Activated CD4-positive, alpha-beta T cell treated with anti-CD3 and anti-CD28 coated beads, Interleukin-2, amount 10 ng/mL, durations not matched to agents 24 days and 14 days (primary cell): ENCODE results near the gene PPP1R15A. TPM values are rescaled to one million over a fixed set of nuclear protein-coding genes. Genes with fewer than 3 reads are reported as not detected.
"Not testable (repeated sequence)": the region's sequence is repeated elsewhere in the genome, so short reads cannot be mapped to it uniquely, and the experiment has no call there.

ENCODE experiments used
- DNase-seq: peaks from one replicate; pipeline ENCODE4 v3.0.0; 2022
- H3K27ac Mint-ChIP-seq: one replicate; pipeline ENCODE4 v1.8.0; 2022; ENCODE audit warnings: mild to moderate bottlenecking, mixed read lengths
- H3K27me3 Mint-ChIP-seq: one replicate; pipeline ENCODE4 v1.8.0; 2022; ENCODE audit warnings: mixed read lengths
- H3K36me3 Mint-ChIP-seq: one replicate; pipeline ENCODE4 v1.8.0; 2022; ENCODE audit warnings: low read depth, mild to moderate bottlenecking, mixed read lengths
- H3K4me1 Mint-ChIP-seq: one replicate; pipeline ENCODE4 v1.8.0; 2021; ENCODE audit warnings: mixed read lengths
- H3K4me3 Mint-ChIP-seq: one replicate; pipeline ENCODE4 v1.8.0; 2022; ENCODE audit warnings: mild to moderate bottlenecking, moderate library complexity, mixed read lengths
- H3K9me3 Mint-ChIP-seq: one replicate; pipeline ENCODE4 v1.8.0; 2021; ENCODE audit warnings: mixed read lengths
- intact Hi-C: fragments of 100-400 bp; cut with micrococcal nuclease; formaldehyde crosslinking; loops from one replicate; pipeline ENCODE4 v1.15.1; 2023
- total RNA-seq: library from RNA; stranded (reverse); gene quantifications from 2 replicates; pipeline ENCODE4 v1.2.3, GENCODE V29; 2022

Gene PPP1R15A
- total RNA-seq, 1 donor from 2014 or later: 42.1 TPM

- H3K27ac Mint-ChIP-seq, DNase-seq, H3K4me3 Mint-ChIP-seq, intact Hi-C loops, H3K27me3 Mint-ChIP-seq, H3K9me3 Mint-ChIP-seq: not testable (repeated sequence)
- Mint-ChIP-seq H3K36me3 (peaks cover 53% of the 10 kb centered on the region), H3K4me1 (peaks cover 28% of the 10 kb centered on the region)
Observed at GRCh38 chr19:48903788-48904187, 31.6 kb downstream of the PPP1R15A start.

GRCh38 chr19:48905664-48906063, 33.4 kb downstream of the PPP1R15A start:
- DNase-seq: no peak
- Mint-ChIP-seq H3K27ac (no peak overlapping the region), H3K27me3 (no peaks in the 10 kb centered on the region), H3K36me3 (peaks cover 61% of the 10 kb centered on the region), H3K9me3 (no peaks in the 10 kb centered on the region), H3K4me1 (peaks cover 21% of the 10 kb centered on the region), H3K4me3 (no peak overlapping the region)
- intact Hi-C loops: no loop called here

GRCh38 chr19:48906324-48906723, 34.1 kb downstream of the PPP1R15A start:
- peaks cover 60% of the 10 kb centered on the region for H3K36me3 Mint-ChIP-seq
- no peak overlapping the region for H3K4me3 Mint-ChIP-seq
- H3K27ac Mint-ChIP-seq: no peak overlapping the region
- no peak for DNase-seq
- no peaks in the 10 kb centered on the region for H3K9me3 Mint-ChIP-seq
- H3K27me3 Mint-ChIP-seq: no peaks in the 10 kb centered on the region
- H3K4me1 Mint-ChIP-seq: peaks cover 17% of the 10 kb centered on the region
- intact Hi-C loops: no loop called here

- H3K4me3 Mint-ChIP-seq: no peak overlapping the region
- peaks cover 59% of the 10 kb centered on the region for H3K36me3 Mint-ChIP-seq
- H3K4me1 Mint-ChIP-seq: peaks cover 6% of the 10 kb centered on the region
- no peaks in the 10 kb centered on the region for H3K27me3 Mint-ChIP-seq
- H3K27ac Mint-ChIP-seq: no peak overlapping the region
- intact Hi-C loops: no loop called here
- DNase-seq: no peak
- H3K9me3 Mint-ChIP-seq: no peaks in the 10 kb centered on the region
Observed at GRCh38 chr19:48907671-48908070, 35.5 kb downstream of the PPP1R15A start.

GRCh38 chr19:48909424-48910077, 37.3 kb downstream of the PPP1R15A start:
- H3K4me1 Mint-ChIP-seq, intact Hi-C loops, H3K9me3 Mint-ChIP-seq, H3K4me3 Mint-ChIP-seq, H3K27ac Mint-ChIP-seq, DNase-seq, H3K27me3 Mint-ChIP-seq: not testable (repeated sequence)
- H3K36me3 Mint-ChIP-seq: peaks cover 63% of the 10 kb centered on the region

- no peak overlapping the region for H3K4me3 Mint-ChIP-seq
- no peaks in the 10 kb centered on the region for H3K4me1 Mint-ChIP-seq
- intact Hi-C loops: no loop called here
Observed at GRCh38 chr19:48910803-48911202, 38.6 kb downstream of the PPP1R15A start.

GRCh38 chr19:48913114-48913889, 41.1 kb downstream of the PPP1R15A start:
- peaks cover 49% of the 10 kb centered on the region for H3K36me3 Mint-ChIP-seq
- H3K27ac Mint-ChIP-seq: no peak overlapping the region
- no peaks in the 10 kb centered on the region for H3K9me3 Mint-ChIP-seq
- intact Hi-C loops: no loop called here
- DNase-seq: peak; percentile 74
- H3K4me1 Mint-ChIP-seq: no peaks in the 10 kb centered on the region
- no peaks in the 10 kb centered on the region for H3K27me3 Mint-ChIP-seq
- H3K4me3 Mint-ChIP-seq: no peak overlapping the region

More at GRCh38 chr19:48910803-48911202, 38.6 kb downstream of the PPP1R15A start:
- Mint-ChIP-seq H3K27ac (no peak overlapping the region), H3K9me3 (no peaks in the 10 kb centered on the region), H3K36me3 (peaks cover 55% of the 10 kb centered on the region), H3K27me3 (no peaks in the 10 kb centered on the region)
- no peak for DNase-seq

GRCh38 chr19:48914181-48914580, 42.0 kb downstream of the PPP1R15A start:
- Mint-ChIP-seq H3K4me3 (no peak overlapping the region), H3K36me3 (peaks cover 50% of the 10 kb centered on the region), H3K27me3 (no peaks in the 10 kb centered on the region), H3K4me1 (no peaks in the 10 kb centered on the region), H3K9me3 (no peaks in the 10 kb centered on the region), H3K27ac (no peak overlapping the region)
- no peak for DNase-seq
- intact Hi-C loops: no loop called here

GRCh38 chr19:48915757-48916156, 43.5 kb downstream of the PPP1R15A start:
- Mint-ChIP-seq H3K27ac (peak overlapping the region; percentile 1), H3K4me1 (no peaks in the 10 kb centered on the region), H3K9me3 (no peaks in the 10 kb centered on the region), H3K27me3 (no peaks in the 10 kb centered on the region), H3K36me3 (peaks cover 44% of the 10 kb centered on the region), H3K4me3 (no peak overlapping the region)
- DNase-seq: no peak
- intact Hi-C loops: no loop called here

- Mint-ChIP-seq H3K4me3 (no peak overlapping the region), H3K4me1 (no peaks in the 10 kb centered on the region), H3K27ac (no peak overlapping the region), H3K9me3 (no peaks in the 10 kb centered on the region), H3K36me3 (peaks cover 38% of the 10 kb centered on the region), H3K27me3 (no peaks in the 10 kb centered on the region)
- intact Hi-C loops: no loop called here
- DNase-seq: no peak
Observed at GRCh38 chr19:48918071-48918470, 45.9 kb downstream of the PPP1R15A start.

GRCh38 chr19:48918801-48919247, 46.6 kb downstream of the PPP1R15A start:
- intact Hi-C loops: no loop called here
- Mint-ChIP-seq H3K27me3 (no peaks in the 10 kb centered on the region), H3K4me1 (no peaks in the 10 kb centered on the region), H3K36me3 (peaks cover 36% of the 10 kb centered on the region), H3K27ac (no peak overlapping the region), H3K4me3 (no peak overlapping the region), H3K9me3 (no peaks in the 10 kb centered on the region)
- DNase-seq: peak; percentile 71

- intact Hi-C loops, H3K4me3 Mint-ChIP-seq, DNase-seq, H3K4me1 Mint-ChIP-seq, H3K27ac Mint-ChIP-seq, H3K27me3 Mint-ChIP-seq, H3K9me3 Mint-ChIP-seq: not testable (repeated sequence)
- peaks cover 33% of the 10 kb centered on the region for H3K36me3 Mint-ChIP-seq
Observed at GRCh38 chr19:48919271-48919670, 47.0 kb downstream of the PPP1R15A start.

- Mint-ChIP-seq H3K27ac (no peak overlapping the region), H3K36me3 (peaks cover 27% of the 10 kb centered on the region), H3K9me3 (no peaks in the 10 kb centered on the region)
Observed at GRCh38 chr19:48920949-48921348, 48.7 kb downstream of the PPP1R15A start.

GRCh38 chr19:48921721-48922500, 49.7 kb downstream of the PPP1R15A start:
- peaks cover 25% of the 10 kb centered on the region for H3K36me3 Mint-ChIP-seq
- no peaks in the 10 kb centered on the region for H3K27me3 Mint-ChIP-seq
- no peak overlapping the region for H3K4me3 Mint-ChIP-seq
- intact Hi-C loops: no loop called here
- no peak overlapping the region for H3K27ac Mint-ChIP-seq
- DNase-seq: no peak
- peaks cover 4% of the 10 kb centered on the region for H3K4me1 Mint-ChIP-seq
- no peaks in the 10 kb centered on the region for H3K9me3 Mint-ChIP-seq

More at GRCh38 chr19:48920949-48921348, 48.7 kb downstream of the PPP1R15A start:
- Mint-ChIP-seq H3K4me3 (no peak overlapping the region), H3K4me1 (no peaks in the 10 kb centered on the region), H3K27me3 (no peaks in the 10 kb centered on the region)
- intact Hi-C loops: no loop called here
- no peak for DNase-seq
